Amygdala (tissue), 56 donors: ENCODE results near the gene ZNF771.
"Not testable (repeated sequence)": the region's sequence is repeated elsewhere in the genome, so short reads cannot be mapped to it uniquely, and the experiment has no call there.

Experiments
- DNase-seq, 56 donors: peaks; one replicate each; lab custom pipeline; 2025; lab: John Stamatoyannopoulos, UW

Gene ZNF771

GRCh38 chr16:30374538-30374937, 32.9 kb upstream of the ZNF771 start, which contains the start of gene MYL11:
MYL11 (plus strand) TSS chr16:30374802; CDS start chr16:30374858, 56 bp downstream.
- DNase-seq = no peak

DNA sequence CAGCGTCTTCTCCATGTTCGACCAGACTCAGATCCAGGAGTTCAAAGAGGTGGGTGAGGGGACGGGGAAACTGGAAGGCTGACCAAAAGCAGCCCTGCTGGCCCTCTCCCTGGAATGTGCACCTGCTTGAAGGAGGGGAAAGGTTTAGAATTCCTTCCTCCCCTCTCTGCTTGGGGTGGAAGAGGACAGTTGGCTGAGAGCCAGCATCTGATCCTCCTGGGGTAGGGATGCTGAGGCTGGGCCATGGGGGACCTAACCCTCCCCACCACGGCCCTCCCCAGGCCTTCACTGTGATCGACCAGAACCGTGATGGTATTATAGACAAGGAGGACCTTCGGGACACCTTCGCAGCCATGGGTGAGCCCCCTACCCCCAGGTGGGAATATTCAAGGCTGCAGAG, 31.5 kb upstream of the ZNF771 start:
- DNase-seq = no peak

DNA sequence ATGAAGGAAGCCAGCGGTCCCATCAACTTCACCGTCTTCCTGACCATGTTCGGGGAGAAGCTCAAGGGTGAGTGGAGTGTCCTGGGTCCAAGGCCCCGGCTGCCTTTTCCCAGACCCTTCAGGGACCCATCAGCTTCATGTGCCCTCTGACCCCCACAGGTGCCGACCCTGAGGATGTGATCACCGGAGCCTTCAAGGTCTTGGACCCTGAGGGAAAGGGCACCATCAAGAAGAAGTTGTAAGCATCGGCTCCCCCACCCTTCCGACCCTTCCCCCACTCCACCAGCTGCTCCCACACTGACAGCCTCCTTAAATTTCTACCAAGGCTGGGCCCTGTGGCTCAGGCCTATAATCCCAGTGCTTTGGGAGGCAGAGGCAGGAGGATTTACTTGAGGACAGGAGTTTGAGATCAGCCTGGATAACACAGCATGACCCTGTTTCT, 30.9 kb upstream of the ZNF771 start:
- no peak for DNase-seq

GRCh38 chr16:30377050-30377811, 30.2 kb upstream of the ZNF771 start:
- DNase-seq = peak in 4 of 56 donors; percentile 71 to 90 (median 77)

- DNase-seq = peak in 51 of 56 donors; percentile 59 to 95 (median 85)
Measured at GRCh38 chr16:30377812-30378235, 29.6 kb upstream of the ZNF771 start.

DNA sequence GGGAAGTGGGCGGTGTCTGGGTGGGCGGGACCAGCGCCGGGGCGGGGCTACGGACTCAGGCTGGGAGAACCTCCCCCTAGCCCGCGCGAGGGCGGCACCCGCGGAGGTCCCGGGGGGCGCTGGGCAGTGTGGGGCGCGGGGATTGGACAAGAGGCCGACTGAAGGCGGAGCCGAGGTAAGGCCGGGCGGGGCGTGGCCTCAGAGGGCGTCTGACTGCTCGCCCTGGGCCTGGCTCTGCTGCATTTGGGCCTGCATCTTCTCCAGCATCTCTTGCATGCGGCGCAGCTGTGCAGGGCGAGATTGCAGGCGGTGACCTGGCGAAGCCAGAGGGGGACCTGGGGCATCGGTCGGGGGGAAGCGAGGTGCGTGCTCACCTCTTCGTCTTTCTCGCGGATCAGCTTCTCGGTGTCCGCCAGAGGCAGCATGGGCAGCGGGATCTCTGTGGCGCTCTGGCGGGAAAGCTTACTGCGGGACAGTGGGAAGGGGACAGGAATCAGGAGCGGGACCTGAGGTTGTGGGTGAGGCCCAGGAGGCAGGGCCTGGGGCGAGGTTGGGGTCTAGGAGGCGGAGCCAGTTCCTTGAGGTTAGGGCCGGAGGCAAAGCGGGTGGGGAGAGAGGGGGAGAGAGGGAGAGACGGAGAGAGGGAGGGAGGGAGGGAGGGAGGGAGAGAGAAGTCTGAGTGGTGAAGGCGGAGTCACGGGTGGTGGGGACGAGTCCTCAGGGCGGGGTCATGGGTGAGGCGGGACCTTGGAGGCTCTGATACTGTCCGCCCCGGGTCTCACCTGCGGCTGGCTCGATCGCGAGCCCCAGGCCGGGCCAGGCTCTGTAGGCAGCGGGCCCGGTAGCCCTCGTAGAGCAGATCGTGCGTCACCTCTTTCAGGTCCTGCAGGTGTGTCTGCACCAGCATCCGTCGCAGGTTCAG, 28.9 kb upstream of the ZNF771 start:
- peak; percentile 65 to 100 (median 98) for DNase-seq

- no peak for DNase-seq
Measured at GRCh38 chr16:30379158-30379783, 28.1 kb upstream of the ZNF771 start.

DNA sequence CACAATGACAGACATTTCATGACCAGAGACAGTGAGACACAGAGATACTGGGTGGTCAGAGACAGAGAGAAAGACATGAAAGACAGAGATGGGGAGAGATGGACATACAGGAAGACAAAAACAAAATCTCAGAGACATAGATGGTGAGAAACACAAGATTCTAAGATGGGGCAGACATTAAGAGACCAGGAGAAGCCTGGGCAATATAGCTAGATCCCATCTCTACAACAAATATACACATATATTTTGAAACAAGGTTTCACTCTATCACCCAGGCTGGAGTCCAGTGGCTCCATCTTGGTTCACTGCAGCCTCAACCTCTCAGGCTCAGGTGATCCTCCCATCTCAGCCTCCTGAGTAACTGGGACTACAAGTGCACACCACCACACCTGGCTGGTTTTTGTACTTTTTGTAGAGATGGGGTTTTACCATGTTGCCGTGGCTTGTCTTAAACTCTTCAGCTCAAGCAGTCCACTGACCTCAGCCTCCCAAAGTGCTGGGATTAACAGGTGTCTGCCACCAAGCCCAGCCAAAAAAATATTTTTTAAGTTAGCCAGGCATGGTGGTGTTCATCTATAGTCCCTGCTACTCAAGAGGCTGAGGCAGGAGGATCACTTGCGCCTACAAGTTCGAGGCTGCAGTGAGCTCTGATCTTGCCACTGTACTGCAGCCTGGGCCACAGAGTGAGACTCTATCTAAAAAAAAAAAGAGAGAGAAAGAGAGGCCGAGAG, 27.2 kb upstream of the ZNF771 start:
- DNase-seq = no peak

GRCh38 chr16:30380803-30381208, 26.6 kb upstream of the ZNF771 start:
- DNase-seq = peak in 1 of 56 donors; percentile 18

GRCh38 chr16:30381291-30382041, 25.9 kb upstream of the ZNF771 start:
- DNase-seq = peak in 1 of 56 donors; percentile 8

DNA sequence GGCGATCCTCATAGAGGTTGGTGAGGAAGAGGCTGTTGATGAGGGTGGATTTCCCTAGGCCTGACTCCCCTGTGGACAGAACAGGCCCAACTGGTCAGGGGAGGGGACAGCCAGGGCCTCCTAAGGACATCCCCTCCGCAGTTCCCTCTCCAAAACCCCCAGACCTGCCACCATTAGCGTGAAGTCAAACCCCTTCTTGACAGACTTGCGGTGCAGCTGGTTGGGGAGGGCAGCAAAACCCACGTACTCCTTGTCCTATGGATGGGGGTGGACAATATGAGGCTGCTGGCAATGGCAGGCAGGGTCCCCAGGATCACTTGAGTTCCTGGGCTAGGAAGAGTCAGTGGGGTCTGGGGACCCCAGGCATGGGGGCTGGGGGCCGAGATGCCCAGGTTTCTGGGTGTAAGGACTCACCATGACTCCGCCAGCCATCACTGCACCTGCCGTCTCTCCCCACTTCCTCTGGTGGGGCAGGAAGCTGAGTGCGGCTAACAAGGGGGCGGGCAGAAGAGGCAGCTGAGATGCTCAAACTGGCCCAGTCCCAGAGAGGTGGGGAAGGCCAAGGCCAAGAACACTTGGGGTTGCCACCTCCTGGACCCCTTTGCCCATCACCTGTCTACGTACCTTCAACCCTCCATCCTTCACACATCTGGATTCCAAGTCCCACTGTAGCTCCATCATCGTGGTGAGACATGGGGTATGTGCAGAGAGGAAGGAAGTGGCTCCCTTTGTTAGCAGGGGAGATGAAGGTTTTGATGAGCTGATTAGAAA, 25.1 kb upstream of the ZNF771 start, which contains the start of gene SEPTIN1:
SEPTIN1 (minus strand) TSS at position 451 of the 771 bp plus-strand sequence; CDS start at position 432, 19 bp downstream.
- DNase-seq = no peak

DNA sequence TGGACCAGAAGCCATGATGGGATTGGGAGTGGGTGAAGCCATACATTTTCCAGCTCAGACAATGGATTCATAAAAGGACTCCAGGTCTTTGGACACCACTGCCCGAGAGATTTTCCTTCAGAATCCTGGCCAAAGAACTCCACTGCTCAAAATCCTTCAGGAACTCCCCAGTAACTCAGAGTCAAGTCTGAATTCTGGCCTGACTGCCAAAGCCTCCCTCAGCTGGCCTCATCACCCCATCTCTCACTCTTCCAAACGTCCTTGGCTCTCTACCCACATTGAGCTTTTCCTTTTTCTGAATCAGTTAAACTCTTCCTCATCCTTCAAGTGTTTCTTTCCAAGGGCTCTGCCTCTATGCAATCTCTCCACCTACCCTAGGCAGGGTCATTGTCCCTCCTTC, 23.9 kb upstream of the ZNF771 start:
- DNase-seq = no peak

DNA sequence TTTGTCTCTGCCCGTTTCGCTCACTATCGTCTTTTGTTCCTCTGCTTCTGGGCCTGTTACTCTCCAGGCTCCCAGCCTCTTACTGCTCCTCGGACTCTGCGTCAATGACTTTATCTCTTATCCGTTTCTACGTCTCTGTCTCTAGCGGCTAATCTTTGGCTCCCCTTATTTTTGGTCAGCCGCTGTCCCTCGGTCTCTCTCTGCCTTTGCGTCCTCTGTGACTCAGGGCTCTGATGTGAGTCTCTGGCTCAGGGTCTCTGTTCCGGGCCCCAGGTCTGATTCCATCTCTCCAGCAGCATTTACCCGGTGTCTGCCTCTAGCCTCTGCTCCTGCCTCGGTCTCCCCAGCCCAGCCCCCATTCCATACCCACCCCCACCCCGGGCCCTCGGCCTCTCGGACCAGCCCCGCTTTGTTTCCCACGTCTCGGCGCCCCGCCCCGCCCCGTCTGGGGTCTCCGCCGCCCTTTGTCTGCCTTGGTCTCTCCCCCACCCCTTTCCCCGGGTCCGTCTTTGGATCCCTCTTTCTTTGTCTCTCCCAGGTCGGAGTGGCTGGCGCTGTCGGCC, 12.7 kb upstream of the ZNF771 start:
- peak in 3 of 56 donors; percentile 21 to 71 (median 33) for DNase-seq

DNA sequence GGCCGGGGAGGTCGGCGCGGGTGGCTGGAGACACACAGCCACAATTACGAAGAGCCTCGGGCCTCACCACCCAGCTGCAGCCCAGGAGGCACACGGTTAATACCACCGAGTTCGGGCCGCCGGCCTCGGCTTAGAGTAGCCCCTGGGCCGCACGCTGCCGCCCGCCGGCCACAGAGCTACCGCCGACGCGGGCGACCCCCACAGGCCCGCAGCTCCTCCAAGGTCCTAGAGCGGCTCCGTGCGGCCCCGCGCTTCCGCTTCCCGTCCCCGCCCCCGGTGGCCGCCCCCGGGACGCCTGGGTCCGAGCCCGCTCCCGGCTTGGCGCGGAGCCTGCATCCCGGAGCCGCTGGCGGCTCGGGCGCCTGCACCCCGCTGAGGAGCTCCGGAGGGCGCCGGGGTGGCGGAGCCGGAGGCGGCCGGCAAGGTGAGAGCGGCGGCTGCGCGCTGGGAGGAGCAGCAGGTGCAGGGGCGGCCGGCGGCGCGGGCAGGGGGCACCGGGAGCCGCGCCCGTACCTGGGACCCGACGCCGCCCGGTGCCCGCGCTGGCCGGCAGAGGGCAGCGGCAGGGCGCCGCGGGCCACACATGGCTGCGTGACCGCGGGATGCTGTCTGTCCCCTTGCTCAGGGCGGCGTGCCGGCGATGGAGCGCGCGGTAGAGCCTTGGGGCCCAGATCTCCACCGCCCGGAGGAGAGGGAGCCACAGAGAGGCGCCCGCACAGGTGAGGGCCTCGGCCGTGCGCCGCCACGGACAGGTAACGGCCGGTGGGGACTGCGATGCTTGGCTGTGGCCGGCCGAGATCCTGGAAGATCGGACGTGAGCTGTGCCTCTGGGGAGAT, 12.0 kb upstream of the ZNF771 start, which contains the start of gene ZNF48:
ZNF48 (plus strand) TSS at position 266 of the 837 bp plus-strand sequence; CDS start at position 641, 375 bp downstream.
- peak in 55 of 56 donors; percentile 48 to 92 (median 79) for DNase-seq

DNA sequence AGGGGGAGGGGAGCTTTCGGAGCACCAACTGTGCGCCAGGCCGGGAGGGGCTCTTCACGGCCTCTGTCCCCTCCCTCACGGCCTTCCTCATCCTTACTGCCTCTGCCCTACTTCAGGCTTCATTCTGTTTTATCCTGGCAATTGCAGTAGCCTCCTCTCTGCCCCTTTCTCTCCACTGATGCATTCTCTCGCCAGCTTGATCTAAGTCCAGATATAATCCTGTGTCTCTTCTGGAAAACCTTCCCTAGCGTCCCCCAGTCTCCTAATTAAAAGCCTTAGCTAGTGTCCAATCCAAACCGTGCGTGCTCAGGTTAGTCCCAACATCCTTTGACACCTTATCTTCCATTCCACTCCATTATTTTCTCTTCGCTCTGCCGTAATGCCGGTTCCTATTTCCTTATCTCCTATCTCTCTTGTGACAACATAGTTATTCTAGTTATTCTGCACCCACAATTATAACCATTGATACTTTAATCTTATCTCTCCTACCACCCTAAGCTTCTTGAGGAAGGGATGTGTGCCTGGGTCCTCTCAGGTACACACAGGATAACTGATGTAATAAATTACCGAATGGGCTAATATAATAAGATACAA, 11.3 kb upstream of the ZNF771 start:
- DNase-seq = no peak

DNA sequence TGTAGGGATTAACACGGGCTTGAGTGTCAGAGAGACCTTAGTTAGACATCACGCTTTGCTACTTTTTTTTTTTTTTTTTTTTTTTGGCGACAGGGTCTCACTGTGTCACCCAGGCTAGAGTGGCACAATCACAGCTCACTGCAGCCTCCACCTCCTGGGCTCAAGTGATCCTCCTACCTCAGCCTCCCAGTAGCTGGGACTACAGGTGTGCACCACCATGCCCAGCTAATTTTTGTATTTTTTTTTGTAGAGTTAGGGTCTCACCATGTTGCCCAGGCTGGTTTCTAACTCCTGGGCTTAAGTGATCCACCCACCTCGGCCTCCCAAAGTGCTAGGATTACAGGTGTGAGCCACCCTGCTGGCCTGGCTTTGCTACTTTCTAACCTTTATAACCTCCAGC, 10.8 kb upstream of the ZNF771 start:
- not testable (repeated sequence) for DNase-seq
